ENCODE data around the gene PTPRE.

PTPRE gene

GRCh38 chr10:128103229-128103714, 196.4 kb downstream of the PTPRE start:
- no peak overlapping the region for H3K4me3 ChIP-seq (ENCODE audit: low read length)
- H3K4me1 ChIP-seq (ENCODE audit: control insufficient read depth, insufficient read depth, low read length), result no peaks in the 10 kb centered on the region
- DNase-seq (ENCODE audit: low read depth), result no peak
- H3K36me3 ChIP-seq (ENCODE audit: control insufficient read depth, insufficient read depth, low read length, severe bottlenecking), result no peaks in the 10 kb centered on the region
- no peaks in the 10 kb centered on the region for H3K9me3 ChIP-seq (ENCODE audit: control insufficient read depth, low read length)
- no peaks in the 10 kb centered on the region for H3K27me3 ChIP-seq (replicated peaks; ENCODE audit: control insufficient read depth, insufficient read depth, low read length)
- H3K9ac ChIP-seq (ENCODE audit: low read length), result no peak overlapping the region

- Histone ChIP-seq H3K4me1 (ENCODE audit: control insufficient read depth, insufficient read depth, low read length) (no peaks in the 10 kb centered on the region), H3K4me3 (ENCODE audit: low read length) (no peak overlapping the region), H3K36me3 (ENCODE audit: control insufficient read depth, insufficient read depth, low read length, severe bottlenecking) (no peaks in the 10 kb centered on the region), H3K9me3 (ENCODE audit: control insufficient read depth, low read length) (no peaks in the 10 kb centered on the region), H3K27me3 (replicated peaks; ENCODE audit: control insufficient read depth, insufficient read depth, low read length) (no peaks in the 10 kb centered on the region), H3K9ac (ENCODE audit: low read length) (no peak overlapping the region)
- no peak for DNase-seq (ENCODE audit: low read depth)
Observed at GRCh38 chr10:128105383-128105782, 198.5 kb downstream of the PTPRE start.

- no peak overlapping the region for H3K9ac ChIP-seq (ENCODE audit: low read length)
- no peaks in the 10 kb centered on the region for H3K9me3 ChIP-seq (ENCODE audit: control insufficient read depth, low read length)
- no peak overlapping the region for H3K4me3 ChIP-seq (ENCODE audit: low read length)
- no peaks in the 10 kb centered on the region for H3K27me3 ChIP-seq (replicated peaks; ENCODE audit: control insufficient read depth, insufficient read depth, low read length)
- H3K4me1 ChIP-seq (ENCODE audit: control insufficient read depth, insufficient read depth, low read length), result no peaks in the 10 kb centered on the region
- DNase-seq (ENCODE audit: low read depth), result no peak
- no peaks in the 10 kb centered on the region for H3K36me3 ChIP-seq (ENCODE audit: control insufficient read depth, insufficient read depth, low read length, severe bottlenecking)
Observed at GRCh38 chr10:128109707-128110106, 202.8 kb downstream of the PTPRE start.

DNA sequence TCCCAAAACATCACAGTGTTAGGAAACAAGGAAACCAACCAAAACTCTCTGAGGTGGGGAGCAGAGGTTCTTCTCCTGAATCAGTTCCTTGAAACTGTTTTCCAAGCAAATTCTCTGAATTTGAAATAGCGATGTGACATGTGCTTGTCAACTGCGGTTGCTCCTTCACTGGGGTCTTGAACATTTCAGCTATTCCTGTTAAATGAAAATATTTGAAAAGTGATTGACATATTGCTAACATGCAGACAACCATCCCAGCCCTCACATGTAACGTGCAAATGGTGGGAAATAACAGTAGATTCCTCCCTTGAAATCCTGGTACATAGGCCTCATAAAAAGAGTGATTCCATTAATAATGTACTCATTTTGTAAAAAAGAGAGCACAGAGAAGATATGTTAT, 203.4 kb downstream of the PTPRE start:
- no peak for DNase-seq (ENCODE audit: low read depth)
- Histone ChIP-seq H3K36me3 (ENCODE audit: control insufficient read depth, insufficient read depth, low read length, severe bottlenecking) (no peaks in the 10 kb centered on the region), H3K4me1 (ENCODE audit: control insufficient read depth, insufficient read depth, low read length) (no peaks in the 10 kb centered on the region), H3K27me3 (replicated peaks; ENCODE audit: control insufficient read depth, insufficient read depth, low read length) (no peaks in the 10 kb centered on the region), H3K4me3 (ENCODE audit: low read length) (no peak overlapping the region), H3K9ac (ENCODE audit: low read length) (no peak overlapping the region), H3K9me3 (ENCODE audit: control insufficient read depth, low read length) (no peaks in the 10 kb centered on the region)

DNA sequence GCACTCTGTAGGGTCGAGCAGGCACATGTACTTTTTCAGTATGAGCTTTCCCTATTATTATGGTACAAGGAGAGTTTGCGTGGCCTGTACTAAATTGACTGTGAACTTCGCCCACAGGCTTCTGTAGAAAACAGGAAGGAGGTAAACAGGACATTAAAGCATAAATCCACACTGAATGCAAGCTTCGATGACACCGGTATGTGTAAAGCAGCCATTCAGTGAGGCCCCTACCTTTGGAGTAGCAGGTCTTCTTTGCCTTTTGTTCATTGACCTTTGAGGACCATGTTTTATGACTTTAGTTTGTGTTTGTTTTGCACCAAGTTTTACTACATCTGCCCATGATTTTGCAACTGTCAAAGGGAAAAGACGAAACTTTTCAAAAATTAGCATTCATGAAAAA, 204.8 kb downstream of the PTPRE start:
- no peaks in the 10 kb centered on the region for H3K27me3 ChIP-seq (replicated peaks; ENCODE audit: control insufficient read depth, insufficient read depth, low read length)
- H3K4me1 ChIP-seq (ENCODE audit: control insufficient read depth, insufficient read depth, low read length), result no peaks in the 10 kb centered on the region
- no peaks in the 10 kb centered on the region for H3K36me3 ChIP-seq (ENCODE audit: control insufficient read depth, insufficient read depth, low read length, severe bottlenecking)
- H3K4me3 ChIP-seq (ENCODE audit: low read length), result no peak overlapping the region
- H3K9me3 ChIP-seq (ENCODE audit: control insufficient read depth, low read length), result no peaks in the 10 kb centered on the region
- DNase-seq (ENCODE audit: low read depth), result no peak
- H3K9ac ChIP-seq (ENCODE audit: low read length), result no peak overlapping the region

GRCh38 chr10:128113026-128113425, 206.1 kb downstream of the PTPRE start:
- DNase-seq (ENCODE audit: low read depth), result no peak
- H3K4me3 ChIP-seq (ENCODE audit: low read length), result no peak overlapping the region
- H3K36me3 ChIP-seq (ENCODE audit: control insufficient read depth, insufficient read depth, low read length, severe bottlenecking), result no peaks in the 10 kb centered on the region
- H3K9ac ChIP-seq (ENCODE audit: low read length), result no peak overlapping the region
- no peaks in the 10 kb centered on the region for H3K9me3 ChIP-seq (ENCODE audit: control insufficient read depth, low read length)
- no peaks in the 10 kb centered on the region for H3K4me1 ChIP-seq (ENCODE audit: control insufficient read depth, insufficient read depth, low read length)
- H3K27me3 ChIP-seq (replicated peaks; ENCODE audit: control insufficient read depth, insufficient read depth, low read length), result no peaks in the 10 kb centered on the region

GRCh38 chr10:128114901-128115300, 208.0 kb downstream of the PTPRE start:
- H3K27me3 ChIP-seq (replicated peaks; ENCODE audit: control insufficient read depth, insufficient read depth, low read length), result no peaks in the 10 kb centered on the region
- no peaks in the 10 kb centered on the region for H3K36me3 ChIP-seq (ENCODE audit: control insufficient read depth, insufficient read depth, low read length, severe bottlenecking)
- H3K9me3 ChIP-seq (ENCODE audit: control insufficient read depth, low read length), result no peaks in the 10 kb centered on the region
- DNase-seq (ENCODE audit: low read depth), result no peak
- H3K9ac ChIP-seq (ENCODE audit: low read length), result no peak overlapping the region
- no peaks in the 10 kb centered on the region for H3K4me1 ChIP-seq (ENCODE audit: control insufficient read depth, insufficient read depth, low read length)
- H3K4me3 ChIP-seq (ENCODE audit: low read length), result no peak overlapping the region

DNA sequence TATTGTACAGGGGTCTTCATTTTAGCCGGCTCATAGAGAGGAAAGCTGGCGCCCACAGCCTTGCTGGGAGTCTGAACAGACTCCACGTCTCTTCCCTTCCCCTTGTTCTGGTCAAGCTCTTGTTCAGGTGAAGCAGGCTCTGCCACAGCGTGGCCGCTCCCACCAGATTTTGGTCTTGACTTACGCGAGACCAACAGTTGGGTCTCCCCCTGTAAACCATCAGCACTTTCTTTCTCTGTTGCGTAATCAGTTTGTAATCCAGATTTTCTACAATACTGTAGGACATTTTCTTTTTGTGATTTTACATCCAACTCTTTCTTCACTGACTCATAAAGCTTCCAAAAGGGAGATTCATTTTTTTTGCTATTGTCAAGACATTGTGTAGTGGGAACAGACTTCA, 208.5 kb downstream of the PTPRE start:
- H3K4me3 ChIP-seq (ENCODE audit: low read length), result no peak overlapping the region
- H3K36me3 ChIP-seq (ENCODE audit: control insufficient read depth, insufficient read depth, low read length, severe bottlenecking), result no peaks in the 10 kb centered on the region
- H3K9ac ChIP-seq (ENCODE audit: low read length), result no peak overlapping the region
- H3K9me3 ChIP-seq (ENCODE audit: control insufficient read depth, low read length), result no peaks in the 10 kb centered on the region
- no peak for DNase-seq (ENCODE audit: low read depth)
- H3K27me3 ChIP-seq (replicated peaks; ENCODE audit: control insufficient read depth, insufficient read depth, low read length), result no peaks in the 10 kb centered on the region
- H3K4me1 ChIP-seq (ENCODE audit: control insufficient read depth, insufficient read depth, low read length), result no peaks in the 10 kb centered on the region

- H3K9ac ChIP-seq (ENCODE audit: low read length), result no peak overlapping the region
- no peaks in the 10 kb centered on the region for H3K4me1 ChIP-seq (ENCODE audit: control insufficient read depth, insufficient read depth, low read length)
- DNase-seq (ENCODE audit: low read depth), result no peak
- H3K4me3 ChIP-seq (ENCODE audit: low read length), result no peak overlapping the region
- H3K27me3 ChIP-seq (replicated peaks; ENCODE audit: control insufficient read depth, insufficient read depth, low read length), result no peaks in the 10 kb centered on the region
- no peaks in the 10 kb centered on the region for H3K9me3 ChIP-seq (ENCODE audit: control insufficient read depth, low read length)
- no peaks in the 10 kb centered on the region for H3K36me3 ChIP-seq (ENCODE audit: control insufficient read depth, insufficient read depth, low read length, severe bottlenecking)
Observed at GRCh38 chr10:128116187-128116586, 209.3 kb downstream of the PTPRE start.

DNA sequence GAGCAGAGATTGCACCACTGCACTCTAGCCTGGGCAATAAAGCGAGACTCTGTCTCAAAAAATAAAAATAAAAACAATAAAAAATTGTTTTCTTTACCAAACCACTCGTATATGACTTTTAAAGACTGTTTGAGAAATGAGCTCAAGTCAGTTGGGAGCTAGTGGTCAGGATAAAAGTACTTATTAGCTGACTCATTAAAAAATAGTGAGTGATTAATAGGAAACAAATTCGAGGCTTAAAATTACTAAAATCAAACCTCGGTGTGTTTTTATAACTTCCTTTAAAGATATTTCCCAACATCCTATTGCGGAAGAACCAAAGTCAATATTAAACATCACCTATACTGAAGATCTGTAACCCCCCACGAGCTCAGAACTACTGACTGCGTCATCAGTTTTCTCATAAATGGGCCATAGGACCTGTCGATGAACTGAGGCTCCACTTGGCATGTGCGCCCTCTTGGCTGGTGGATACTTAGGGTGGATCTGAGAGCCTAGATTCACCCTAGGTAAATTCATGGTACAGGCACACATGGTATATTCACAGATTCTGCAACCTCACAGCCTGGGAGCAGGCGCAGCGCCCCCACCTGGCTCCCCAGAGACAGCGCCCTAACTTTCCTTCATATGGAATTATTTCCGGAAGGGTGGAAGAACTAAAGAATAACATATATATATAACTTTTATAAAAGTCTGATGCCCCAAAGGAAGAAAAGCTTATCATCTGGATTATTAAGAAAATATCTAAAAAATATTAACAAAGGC, 210.1 kb downstream of the PTPRE start:
- H3K4me3 ChIP-seq (ENCODE audit: low read length), result no peak overlapping the region
- no peak for DNase-seq (ENCODE audit: low read depth)
- H3K4me1 ChIP-seq (ENCODE audit: control insufficient read depth, insufficient read depth, low read length), result no peaks in the 10 kb centered on the region
- H3K9ac ChIP-seq (ENCODE audit: low read length), result no peak overlapping the region
- H3K36me3 ChIP-seq (ENCODE audit: control insufficient read depth, insufficient read depth, low read length, severe bottlenecking), result no peaks in the 10 kb centered on the region
- no peaks in the 10 kb centered on the region for H3K27me3 ChIP-seq (replicated peaks; ENCODE audit: control insufficient read depth, insufficient read depth, low read length)
- H3K9me3 ChIP-seq (ENCODE audit: control insufficient read depth, low read length), result no peaks in the 10 kb centered on the region

DNA sequence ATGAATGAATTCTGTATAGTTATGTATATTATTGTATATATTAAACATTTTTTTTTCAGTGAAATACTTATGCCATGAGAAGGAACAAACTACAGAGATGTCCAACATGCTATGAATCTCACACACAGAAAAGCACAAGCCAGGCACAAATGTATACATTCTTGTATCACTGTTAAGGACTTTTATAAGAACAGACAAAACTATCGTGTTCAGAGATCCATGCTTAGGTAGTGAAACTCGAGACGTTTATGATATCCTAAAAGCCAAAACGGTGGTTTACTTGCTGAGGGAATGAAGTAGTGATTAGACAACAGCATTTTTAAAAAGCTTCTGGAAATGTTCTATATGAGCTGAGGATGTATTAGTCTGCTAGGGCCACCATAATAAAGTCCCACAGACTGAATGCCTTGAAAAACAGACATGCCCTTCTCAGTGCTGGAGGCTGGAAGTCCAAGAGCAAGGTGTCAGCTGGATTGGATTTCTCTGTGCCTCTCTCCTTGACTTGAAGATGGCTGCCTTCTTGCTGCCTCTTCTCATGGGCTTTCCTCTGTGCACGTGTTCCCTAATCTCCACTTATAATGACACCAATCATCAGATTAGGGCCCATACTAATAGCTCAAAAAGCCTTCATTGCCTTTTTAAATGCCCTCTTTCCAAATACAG, 215.0 kb downstream of the PTPRE start:
- H3K9me3 ChIP-seq (ENCODE audit: control insufficient read depth, low read length), result no peaks in the 10 kb centered on the region
- DNase-seq (ENCODE audit: low read depth), result no peak
- H3K27me3 ChIP-seq (replicated peaks; ENCODE audit: control insufficient read depth, insufficient read depth, low read length), result no peaks in the 10 kb centered on the region
- H3K4me1 ChIP-seq (ENCODE audit: control insufficient read depth, insufficient read depth, low read length), result no peaks in the 10 kb centered on the region
- no peaks in the 10 kb centered on the region for H3K36me3 ChIP-seq (ENCODE audit: control insufficient read depth, insufficient read depth, low read length, severe bottlenecking)
- no peak overlapping the region for H3K4me3 ChIP-seq (ENCODE audit: low read length)
- H3K9ac ChIP-seq (ENCODE audit: low read length), result no peak overlapping the region
